Raji (cell line): ENCODE results near the gene PTPRH.

Experiments
- POLR2A ChIP-seq: IDR thresholded peaks from 2 replicates; pipeline ENCODE4 v1.6.1; 2011; ENCODE audit warnings: low read depth, low read length, control low read depth; ENCODE audit not compliant: insufficient read depth

PTPRH gene

GRCh38 chr19:55161571-55162322, 47.6 kb downstream of the PTPRH start:
- TF ChIP-seq POLR2A: no peak

GRCh38 chr19:55160986-55161365, 48.3 kb downstream of the PTPRH start:
- no peak for TF ChIP-seq POLR2A

- TF ChIP-seq POLR2A: 0 out of 2 replicates have a peak, but pooled peaks have one; percentile 28
Observed at GRCh38 chr19:55160128-55160985, 48.9 kb downstream of the PTPRH start.

GRCh38 chr19:55158848-55159749, 50.2 kb downstream of the PTPRH start:
- no peak for TF ChIP-seq POLR2A

- no peak for TF ChIP-seq POLR2A
Observed at GRCh38 chr19:55158423-55158822, 50.9 kb downstream of the PTPRH start.

GRCh38 chr19:55157064-55157908, 52.0 kb downstream of the PTPRH start, which contains the start of gene TNNI3:
Gene TNNI3 (minus strand): TSS chr19:55157732. CDS start chr19:55157589, 143 bp downstream.
- no peak for TF ChIP-seq POLR2A

- TF ChIP-seq POLR2A: no peak
Observed at GRCh38 chr19:55156202-55157063, 52.9 kb downstream of the PTPRH start.

GRCh38 chr19:55153652-55154264, 55.5 kb downstream of the PTPRH start:
- no peak for TF ChIP-seq POLR2A

- TF ChIP-seq POLR2A: no peak
Observed at GRCh38 chr19:55152017-55152416, 57.3 kb downstream of the PTPRH start.

- TF ChIP-seq POLR2A: no peak
Observed at GRCh38 chr19:55149078-55150003, 60.0 kb downstream of the PTPRH start, which contains the start of gene TNNT1. Gene TNNT1 (minus strand): TSS chr19:55149206. CDS start chr19:55147157, 2,049 bp downstream.

- no peak for TF ChIP-seq POLR2A
Observed at GRCh38 chr19:55147545-55148251, 61.6 kb downstream of the PTPRH start.
